IMR-90 (cell line): ENCODE results near the gene NXN. TPM values are rescaled to one million over a fixed set of nuclear protein-coding genes. Genes with fewer than 3 reads are reported as not detected.

Experiments used
- ATAC-seq: fragments of 200-7000 bp; cut with Tn5 transposase; 2 replicates; pipeline ENCODE4 v1.9.1; 2020; ENCODE audit warnings: low read depth, mild to moderate bottlenecking, moderate library complexity
- BruUV-seq: library from RNA; stranded (reverse); fragments of 400-500 nt; replicated peaks from 2 replicates; lab custom pipeline; 2021; lab: Mats Ljungman, UMichigan
- CTCF ChIA-PET: fragments of 300-600 bp; formaldehyde crosslinking; extraction: SDS; loops from one replicate; lab custom pipeline; 2021; ENCODE audit warnings: antibody characterized with exemption; lab: Yijun Ruan, JAX
- POLR2A ChIA-PET: fragments of 300-600 bp; sonication (Branson Sonifier 250); formaldehyde crosslinking; loops from one replicate; lab custom pipeline; 2022; ENCODE audit warnings: antibody characterized with exemption; ENCODE audit not compliant: unreplicated experiment; lab: Charles Lee
- DNase-seq: peaks from one replicate; pipeline ENCODE4 v3.0.0; 2013
- H2AFZ ChIP-seq: replicated peaks from 2 replicates; pipeline ENCODE3; 2013; ENCODE audit warnings: low read length, mild to moderate bottlenecking; ENCODE audit not compliant: poor library complexity
- H2AK5ac ChIP-seq: 2 replicates; pipeline ENCODE4 v1.6.1; 2013; ENCODE audit warnings: low read depth, low read length, inconsistent platforms
- H2AK9ac ChIP-seq: replicated peaks from 2 replicates; pipeline ENCODE3; 2013; ENCODE audit warnings: mild to moderate bottlenecking, low read depth, low read length, moderate library complexity; ENCODE audit not compliant: poor library complexity
- H2BK120ac ChIP-seq: 2 replicates; pipeline ENCODE4 v1.6.1; 2013; ENCODE audit warnings: low read depth, low read length, inconsistent platforms
- H2BK15ac ChIP-seq: 3 replicates; pipeline ENCODE4 v1.6.1; 2013; ENCODE audit warnings: low read depth, low read length, inconsistent platforms
- H2BK20ac ChIP-seq: 2 replicates; pipeline ENCODE4 v1.6.1; 2013; ENCODE audit warnings: low read depth, mild to moderate bottlenecking, inconsistent platforms, low read length, moderate library complexity
- H2BK5ac ChIP-seq: 2 replicates; pipeline ENCODE4 v1.6.1; 2013; ENCODE audit warnings: mild to moderate bottlenecking, low read depth, low read length, inconsistent platforms; ENCODE audit not compliant: poor library complexity, severe bottlenecking
- H3K14ac ChIP-seq: replicated peaks from 2 replicates; pipeline ENCODE4 v1.6.1; 2013; ENCODE audit warnings: low read depth, low read length, inconsistent platforms
- H3K18ac ChIP-seq: 2 replicates; pipeline ENCODE4 v1.6.1; 2013; ENCODE audit warnings: low read depth, low read length, control low read depth
- H3K23ac ChIP-seq: 2 replicates; pipeline ENCODE4 v1.6.1; 2013; ENCODE audit warnings: low read depth, low read length, inconsistent platforms
- H3K27ac ChIP-seq: 2 replicates; pipeline ENCODE4 v1.5.1; 2013; ENCODE audit warnings: mild to moderate bottlenecking, control low read depth, low read length; ENCODE audit not compliant: insufficient read depth
- H3K27me3 ChIP-seq: 2 replicates; pipeline ENCODE4 v1.6.1; 2013; ENCODE audit warnings: low read length; ENCODE audit not compliant: control insufficient read depth, insufficient read depth
- H3K36me3 ChIP-seq: 2 replicates; pipeline ENCODE4 v1.6.1; 2013; ENCODE audit warnings: low read length, mixed read lengths; ENCODE audit not compliant: control insufficient read depth, insufficient read depth
- H3K4ac ChIP-seq: 2 replicates; pipeline ENCODE4 v1.6.1; 2013; ENCODE audit warnings: low read depth, low read length, inconsistent platforms
- H3K4me1 ChIP-seq: 2 replicates; pipeline ENCODE4 v1.6.1; 2013; ENCODE audit warnings: low read length, mixed read lengths; ENCODE audit not compliant: control insufficient read depth, insufficient read depth
- H3K4me2 ChIP-seq: 2 replicates; pipeline ENCODE4 v1.6.1; 2013; ENCODE audit warnings: low read depth, mild to moderate bottlenecking, control low read depth, low read length, moderate library complexity
- H3K4me3 ChIP-seq: 2 replicates; pipeline ENCODE4 v1.5.1; 2013; ENCODE audit warnings: low read depth, mild to moderate bottlenecking, control low read depth, low read length, moderate library complexity; ENCODE audit not compliant: insufficient read depth
- H3K56ac ChIP-seq: 2 replicates; pipeline ENCODE4 v1.6.1; 2013; ENCODE audit warnings: low read length, inconsistent platforms; ENCODE audit not compliant: insufficient read depth; ENCODE audit errors: extremely low read depth
- H3K79me1 ChIP-seq, 2 experiments: 2 replicates each; pipeline ENCODE4 v1.6.1; 2013; ENCODE audit warnings: low read length in 2 of 2, inconsistent platforms in 1 of 2, low read depth in 1 of 2
- H3K9ac ChIP-seq: 2 replicates; pipeline ENCODE4 v1.6.1; 2013; ENCODE audit warnings: low read depth, low read length, control low read depth
- H3K9me1 ChIP-seq: 2 replicates; pipeline ENCODE4 v1.6.1; 2013; ENCODE audit warnings: low read length, inconsistent platforms; ENCODE audit not compliant: insufficient read depth
- H3K9me3 ChIP-seq: 2 replicates; pipeline ENCODE4 v1.6.1; 2013; ENCODE audit warnings: low read length; ENCODE audit not compliant: control insufficient read depth, insufficient read depth
- H4K20me1 ChIP-seq: 2 replicates; pipeline ENCODE4 v1.6.1; 2013; ENCODE audit warnings: low read length, inconsistent platforms; ENCODE audit not compliant: insufficient read depth
- H4K5ac ChIP-seq: 2 replicates; pipeline ENCODE4 v1.6.1; 2013; ENCODE audit warnings: mild to moderate bottlenecking, low read depth, low read length, control low read depth
- H4K8ac ChIP-seq, 2 experiments: 2 replicates each; pipeline ENCODE4 v1.6.1; 2013; ENCODE audit warnings: low read depth in 2 of 2, low read length in 2 of 2, control low read depth in 1 of 2, inconsistent platforms in 1 of 2
- H4K91ac ChIP-seq: 2 replicates; pipeline ENCODE4 v1.6.1; 2013; ENCODE audit warnings: low read depth, low read length, inconsistent platforms; ENCODE audit not compliant: insufficient read depth
- MAFK ChIP-seq: IDR thresholded peaks from 2 replicates; pipeline ENCODE4 v1.6.1; 2012; ENCODE audit warnings: low read depth, low read length, improper control_type of control experiment
- POLR2A ChIP-seq: IDR thresholded peaks from 2 replicates; pipeline ENCODE4 v1.6.1; 2012; ENCODE audit warnings: mild to moderate bottlenecking, low read depth, low read length
- RCOR1 ChIP-seq: IDR thresholded peaks from 2 replicates; pipeline ENCODE4 v1.6.1; 2012; ENCODE audit warnings: mild to moderate bottlenecking, low read length, improper control_type of control experiment; ENCODE audit not compliant: insufficient replicate concordance
- WGBS, 2 experiments: methylation state at CpG; one replicate each; pipeline versions ENCODE4 v1.1.5 to v1.1.7; 2013; ENCODE audit warnings: missing lambda C conversion rate in 2 of 2; ENCODE audit not compliant: insufficient read length in 1 of 2; ENCODE audit errors: extremely low coverage in 2 of 2; 5-methylcytosine and 5-hydroxymethylcytosine counted together
- dilution Hi-C: fragments of 300-500 bp; cut with HindIII; formaldehyde crosslinking; loops from one replicate; pipeline ENCODE4 v1.14.3; 2018; ENCODE audit warnings: low sequenced_read_pairs; ENCODE audit not compliant: unreplicated experiment
- in situ Hi-C: fragments of 300-500 bp; cut with MboI; formaldehyde crosslinking; loops from 3 replicates; pipeline ENCODE4 v1.14.3; 2019; ENCODE audit warnings: low sequenced_read_pairs, inconsistent platforms, mixed read lengths
- intact Hi-C: fragments of 100-400 bp; cut with micrococcal nuclease; formaldehyde crosslinking; loops from 2 replicates; pipeline ENCODE4 v1.10.0; 2022
- polyA plus RNA-seq, 3 experiments: library from polyadenylated mRNA; depleted of rRNA; stranded (reverse); fragments of >200 nt; gene quantifications; 2 replicates each; pipeline ENCODE4 v1.2.3, GENCODE V29; 2012; ENCODE audit warnings: low replicate concordance in 1 of 3
- total RNA-seq: library from RNA; depleted of rRNA; stranded (reverse); fragments of >200 nt; gene quantifications from 2 replicates; pipeline ENCODE4 v1.2.3, GENCODE V29; 2012

Gene NXN
- total and polyA plus RNA-seq, 2 of the 4 experiments (the other 2 are of a cell fraction) = 52.5 to 116 TPM

- ChIA-PET CTCF (no interaction called here), POLR2A (no interaction called here)
- dilution Hi-C loops (no loop called here), in situ Hi-C loops (no loop called here), intact Hi-C loops (no loop called here)
- no peak overlapping the region for H2AFZ ChIP-seq
- H3K18ac ChIP-seq = no peak overlapping the region
- no peaks in the 10 kb centered on the region for H3K27me3 ChIP-seq
- no peak overlapping the region for H2BK120ac ChIP-seq
- ATAC-seq (no peak), DNase-seq (no peak)
- H2BK20ac ChIP-seq = no peak overlapping the region
- no peak overlapping the region for H4K5ac ChIP-seq
- H2BK15ac ChIP-seq = no peak overlapping the region
- peaks cover 56% of the 10 kb centered on the region for H3K36me3 ChIP-seq
- BruUV-seq = no TSS peak
- H3K4me2 ChIP-seq = no peak overlapping the region
- no peak overlapping the region for H3K4ac ChIP-seq
- H3K9ac ChIP-seq = no peak overlapping the region
- peaks cover 5% of the 10 kb centered on the region; the same call in 1 of the 2 replicates for H3K4me1 ChIP-seq
- no peak overlapping the region for H3K4me3 ChIP-seq
- H3K79me1 ChIP-seq = peaks cover 0 to 5% of the 10 kb centered on the region in 2 experiments; a peak in 2 of 4 replicates
- H2BK5ac ChIP-seq = no peak overlapping the region
- 92% methylated on average over 6 of the region's 10 CpGs; no CpG with 5 or more reads in 1 of the 2 experiments for WGBS, 2 experiments
- H4K8ac ChIP-seq = no peak overlapping the region
- TF ChIP-seq RCOR1 = no peak
- TF ChIP-seq POLR2A = no peak
- TF ChIP-seq MAFK = no peak
- H3K9me3 ChIP-seq = no peaks in the 10 kb centered on the region
- no peaks in the 10 kb centered on the region for H3K9me1 ChIP-seq
- H3K27ac ChIP-seq = no peak overlapping the region
- H3K56ac ChIP-seq = no peak overlapping the region
- H4K20me1 ChIP-seq = peaks cover 7% of the 10 kb centered on the region; the same call in 1 of the 2 replicates
- H2AK5ac ChIP-seq = no peak overlapping the region
- no peak overlapping the region for H3K14ac ChIP-seq
- no peak overlapping the region for H3K23ac ChIP-seq
- no peak overlapping the region for H2AK9ac ChIP-seq
- H4K91ac ChIP-seq = no peak overlapping the region
Observed at GRCh38 chr17:1010086-1010450, 30.5 kb upstream of the NXN start.
